Activated naive CD4-positive, alpha-beta T cell treated with Interleukin-2 at 50 U/mL for 16 hours (primary cell): ENCODE data around the gene DNAAF5.

Experiments
- DNase-seq: peaks from one replicate; pipeline ENCODE4 v3.0.0-alpha.2; 2020

DNAAF5 gene

DNA sequence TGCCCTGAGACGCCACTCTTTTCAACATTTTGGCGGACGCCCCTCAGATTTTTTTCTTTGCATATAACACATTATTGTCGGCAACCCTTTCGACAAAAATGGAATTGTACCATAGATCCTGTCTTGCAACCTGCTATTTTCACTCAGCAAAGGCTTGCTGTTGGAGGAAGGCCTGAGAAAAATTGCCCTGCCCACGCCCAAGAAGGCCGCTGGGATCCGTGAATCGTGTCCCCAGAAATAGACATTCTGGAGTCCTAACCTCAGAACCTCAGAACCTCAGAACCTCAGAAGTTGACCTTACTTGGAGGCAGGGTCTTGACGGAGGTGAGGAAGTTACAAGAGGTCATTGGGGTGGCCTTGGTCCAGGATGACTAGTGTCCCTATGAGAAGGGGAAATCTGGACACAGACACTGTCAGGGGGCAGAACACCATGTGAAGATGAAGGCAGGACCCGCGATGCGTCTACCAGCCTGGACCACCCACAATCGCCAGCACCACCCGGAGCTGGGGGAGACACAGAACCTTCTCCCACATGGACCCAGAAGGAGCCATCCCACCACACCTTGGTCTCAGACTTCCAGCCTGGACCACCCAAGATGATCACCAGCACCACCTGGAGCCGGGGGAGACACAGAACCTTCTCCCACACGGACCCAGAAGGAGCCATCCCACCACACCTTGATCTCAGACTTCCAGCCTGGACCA is 19.1 kb upstream of the DNAAF5 start:
- DNase-seq: no peak

DNA sequence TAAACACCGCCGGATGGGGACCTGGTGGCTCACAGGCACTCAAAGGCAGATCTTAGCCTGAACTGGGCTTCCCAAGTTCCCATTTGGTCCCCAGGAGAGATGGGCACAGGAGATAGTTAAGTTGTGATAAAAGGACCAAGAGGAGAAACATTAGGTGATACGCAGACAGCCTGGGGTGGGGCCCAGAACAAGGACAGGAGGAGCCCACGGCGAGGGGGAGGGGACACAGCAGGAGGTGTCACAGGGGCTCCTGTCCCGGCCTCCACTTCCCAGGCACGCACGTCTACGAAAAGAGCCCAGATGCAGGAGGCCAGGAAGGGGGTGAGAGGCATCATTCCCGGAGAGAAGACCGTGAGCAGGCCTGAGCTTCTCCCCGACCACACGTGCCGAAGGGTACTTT is 16.3 kb upstream of the DNAAF5 start:
- no peak for DNase-seq

- no peak for DNase-seq
Measured at GRCh38 chr7:711093-711921, 15.2 kb upstream of the DNAAF5 start.

- no peak for DNase-seq
Measured at GRCh38 chr7:711922-712380, 14.5 kb upstream of the DNAAF5 start.

DNA sequence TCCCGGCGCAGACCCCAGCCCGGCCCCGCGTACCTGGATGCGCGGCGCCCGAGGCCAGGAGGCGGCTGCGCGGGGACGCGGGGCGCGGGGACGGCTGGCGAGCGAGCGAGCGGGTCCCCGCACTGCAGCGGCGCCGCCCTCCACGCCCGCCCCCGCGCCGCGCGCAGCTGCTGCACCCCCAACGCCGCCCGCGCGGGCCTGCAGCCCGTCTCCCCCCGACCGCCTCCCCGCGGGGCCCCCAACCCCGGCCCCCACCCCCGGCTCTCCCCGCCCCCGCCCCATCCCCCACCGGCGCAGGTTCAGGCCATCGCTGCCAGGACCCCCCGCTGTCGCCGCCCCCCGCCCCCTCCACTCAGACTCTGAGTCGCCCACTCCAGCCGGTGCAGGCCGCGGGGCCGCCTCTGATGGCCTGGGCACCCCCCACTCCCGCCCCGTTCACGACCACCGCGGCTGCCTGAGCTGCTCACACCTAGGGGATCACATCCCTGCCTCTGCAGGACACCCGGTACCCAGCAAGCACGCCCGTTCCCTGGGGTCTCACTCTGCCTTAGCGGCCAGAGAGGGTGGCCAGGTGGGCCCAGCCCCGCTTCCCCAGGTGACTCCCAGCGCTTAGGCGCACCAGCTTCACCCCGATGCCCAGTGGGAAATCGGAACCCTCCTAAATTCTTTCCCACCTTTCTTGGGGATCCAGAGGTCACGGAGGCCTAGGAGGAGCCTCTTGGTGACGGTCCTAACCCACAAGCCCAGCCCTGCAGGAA is 13.9 kb upstream of the DNAAF5 start:
- DNase-seq: no peak

- no peak for DNase-seq
Measured at GRCh38 chr7:713139-713457, 13.4 kb upstream of the DNAAF5 start.

GRCh38 chr7:713488-714230 is 12.8 kb upstream of the DNAAF5 start:
- no peak for DNase-seq

GRCh38 chr7:714251-714671 is 12.2 kb upstream of the DNAAF5 start:
- DNase-seq: no peak

DNA sequence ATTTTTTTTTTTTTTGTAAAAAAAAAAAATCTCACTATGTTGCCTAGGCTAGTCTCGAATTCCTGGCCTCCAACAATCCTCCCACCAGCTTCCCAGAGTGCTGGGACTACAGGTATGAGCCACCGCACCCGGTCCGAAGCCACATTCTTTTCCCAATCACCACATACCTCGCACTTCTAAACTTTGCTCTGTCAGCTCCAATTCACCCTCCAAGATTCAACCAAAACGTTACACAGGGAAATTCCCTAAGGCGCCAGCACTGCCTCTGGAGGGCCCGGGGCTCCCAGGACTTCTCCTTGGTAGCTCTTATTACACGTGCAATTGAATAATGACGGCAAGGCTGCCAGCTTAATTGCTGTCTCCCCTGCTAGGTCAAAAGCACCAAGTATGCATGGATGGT is 10.3 kb upstream of the DNAAF5 start:
- DNase-seq: no peak

- DNase-seq: no peak
Measured at GRCh38 chr7:716636-717035, 9.9 kb upstream of the DNAAF5 start.

- no peak for DNase-seq
Measured at GRCh38 chr7:721619-722248, 4.8 kb upstream of the DNAAF5 start.

- no peak for DNase-seq
Measured at GRCh38 chr7:723541-723940, 3.0 kb upstream of the DNAAF5 start.

DNA sequence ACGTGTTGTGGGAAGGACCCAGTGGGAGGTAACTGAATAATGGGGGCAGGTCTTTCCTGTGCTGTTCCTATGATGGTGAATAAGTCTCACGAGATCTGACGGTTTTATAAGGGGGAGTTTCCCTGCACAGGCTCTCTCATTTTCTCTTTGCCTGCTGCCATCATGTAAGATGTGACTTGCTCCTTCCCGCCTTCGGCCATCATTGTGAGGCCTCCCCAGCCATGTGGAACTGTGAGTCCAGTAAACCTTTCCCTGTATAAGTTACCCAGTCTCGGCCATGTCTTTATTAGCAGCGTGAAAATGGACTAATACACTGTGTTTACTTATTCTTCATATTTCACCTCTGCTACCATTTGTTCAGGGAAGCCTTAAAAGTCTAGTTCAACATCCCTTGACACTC is 2.2 kb upstream of the DNAAF5 start:
- no peak for DNase-seq

- DNase-seq: no peak
Measured at GRCh38 chr7:725223-726005, 1.1 kb upstream of the DNAAF5 start.

DNA sequence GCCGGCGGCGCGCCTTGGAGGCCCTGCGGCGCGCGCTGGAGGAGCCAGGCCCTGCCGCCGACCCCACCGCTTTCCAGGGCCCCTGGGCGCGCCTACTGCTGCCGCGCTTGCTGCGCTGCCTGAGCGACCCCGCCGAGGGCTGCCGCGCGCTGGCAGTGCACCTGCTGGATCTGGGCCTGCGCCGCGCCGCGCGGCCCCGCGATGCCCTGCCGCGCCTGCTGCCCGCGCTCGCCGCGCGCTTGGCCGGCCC is 280 bp downstream of the DNAAF5 start:
- DNase-seq: no peak

DNA sequence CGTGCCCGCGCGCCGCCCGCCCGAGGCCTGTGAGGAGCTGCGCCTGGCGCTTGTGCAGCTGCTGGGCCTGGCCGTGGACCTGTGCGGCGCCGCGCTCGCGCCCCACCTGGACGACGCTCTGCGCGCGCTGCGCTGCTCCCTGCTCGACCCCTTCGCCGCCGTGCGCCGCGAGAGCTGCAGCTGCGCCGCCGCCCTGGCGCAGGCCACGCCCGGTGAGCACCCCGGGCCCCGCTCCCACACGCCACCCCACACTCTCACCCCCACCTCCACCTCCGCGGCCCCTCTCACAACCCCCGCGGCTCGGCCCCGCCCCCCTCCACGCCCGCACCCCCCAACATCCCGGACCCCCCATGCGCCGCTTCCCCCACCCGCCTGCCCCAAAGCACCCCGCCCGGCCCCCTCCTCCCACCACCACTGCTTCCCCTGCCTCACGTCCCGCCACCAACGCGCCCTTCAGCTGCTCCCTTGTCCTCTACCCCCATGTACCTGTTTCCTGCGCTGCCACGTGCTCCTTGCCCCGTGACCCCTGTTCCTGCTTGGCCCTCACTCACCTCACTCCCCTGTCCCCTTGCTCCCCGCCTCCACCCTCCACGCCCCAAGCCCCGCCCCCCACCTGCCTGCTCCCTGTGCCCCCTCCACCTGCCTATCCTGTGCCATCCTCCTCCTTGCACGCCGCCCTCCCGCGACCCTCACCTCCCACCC is 756 bp downstream of the DNAAF5 start, which contains the start of gene PRKAR1B:
PRKAR1B (minus strand) TSS at position 178 of the 702 bp plus-strand sequence. CDS start 15,776 bp downstream, outside the sequence.
- peak; percentile 39 for DNase-seq

DNA sequence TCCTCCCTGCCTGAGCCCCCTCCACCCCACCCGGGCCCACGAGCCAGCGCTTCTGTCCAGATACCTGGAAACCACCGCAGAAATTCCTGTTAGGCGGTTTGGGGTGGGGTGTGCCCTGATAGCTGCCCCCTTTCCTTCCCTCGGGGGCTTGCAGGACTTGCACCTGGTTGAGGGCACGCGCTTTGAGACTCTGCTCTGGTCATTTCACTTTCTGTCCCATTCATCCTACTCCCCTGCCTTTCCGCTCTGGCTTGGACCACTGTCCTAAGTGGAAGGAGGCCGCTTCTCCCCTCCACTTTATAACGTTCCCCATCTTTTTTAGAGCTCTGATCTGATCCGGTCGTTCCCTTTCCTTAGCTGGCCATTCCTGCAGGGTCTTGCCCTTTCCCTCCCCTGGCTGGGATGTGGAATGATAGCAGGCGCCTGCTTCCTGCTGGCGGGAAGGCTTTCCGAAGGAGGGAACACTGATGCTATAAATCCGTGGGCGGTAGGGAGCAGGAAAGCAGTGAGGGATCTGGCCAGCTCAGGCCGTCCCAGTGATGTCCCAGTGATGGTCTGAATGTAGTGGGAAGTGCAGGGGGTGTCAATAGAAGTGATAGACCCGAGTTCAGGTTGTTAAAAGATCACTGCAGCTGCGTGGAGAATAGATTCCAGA is 1.4 kb downstream of the DNAAF5 start:
- DNase-seq: no peak

DNA sequence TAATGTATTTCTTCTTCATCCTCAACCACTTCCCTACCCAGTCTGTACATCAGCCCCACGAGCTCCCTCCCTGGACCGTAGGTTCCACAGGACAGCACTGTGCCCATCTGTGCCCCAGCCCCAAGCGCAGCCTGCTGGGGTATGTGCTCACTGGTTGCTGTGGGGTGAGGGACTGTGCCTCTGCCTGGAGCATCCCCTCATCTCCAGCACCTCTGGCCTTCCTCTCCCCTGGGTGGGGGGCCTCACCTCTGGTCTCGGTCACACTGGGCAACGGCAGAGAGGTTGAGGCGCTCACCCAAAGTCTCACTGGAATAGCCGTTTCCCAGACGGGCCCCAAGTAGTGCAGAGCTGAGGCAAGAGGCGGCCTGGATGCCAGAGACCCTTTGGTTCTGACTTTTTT is 2.1 kb downstream of the DNAAF5 start:
- DNase-seq: no peak

GRCh38 chr7:729140-730000 is 2.9 kb downstream of the DNAAF5 start:
- DNase-seq: no peak
